SU-DHL-6 (cell line): Measurements from ENCODE around the gene KYAT1.

Source experiments
- H2AFZ ChIP-seq: fragments of 200-600 bp; sonication (generic); 2 replicates; pipeline ENCODE4 v1.6.1; 2014; ENCODE audit warnings: low read depth, mild to moderate bottlenecking, moderate library complexity, mixed read lengths, antibody characterized with exemption, low read length; ENCODE audit not compliant: severe bottlenecking
- H3F3A ChIP-seq: fragments of 200-600 bp; shearing (Covaris generic); 2 replicates; pipeline ENCODE4 v1.6.0; 2016; ENCODE audit warnings: antibody characterized with exemption, mild to moderate bottlenecking; ENCODE audit not compliant: insufficient read depth
- H3K27ac ChIP-seq: fragments of 200-600 bp; sonication (generic); 2 replicates; pipeline ENCODE4 v1.5.1; 2016; ENCODE audit warnings: low read depth, mild to moderate bottlenecking, low read length, moderate library complexity, mixed read lengths
- H3K27me3 ChIP-seq: fragments of 200-600 bp; sonication (generic), shearing (Covaris generic); 2 replicates; pipeline ENCODE4 v1.6.0; 2014; ENCODE audit warnings: mild to moderate bottlenecking, low read length
- H3K36me3 ChIP-seq: fragments of 200-600 bp; sonication (generic); 2 replicates; pipeline ENCODE4 v1.6.1; 2014; ENCODE audit warnings: mild to moderate bottlenecking, low read length, mixed read lengths
- H3K4me2 ChIP-seq: fragments of 300-600, 200-600 bp; shearing (Covaris generic), sonication (generic); 2 replicates; pipeline ENCODE4 v1.6.0; 2014; ENCODE audit warnings: low read length, low read depth, mild to moderate bottlenecking; ENCODE audit not compliant: poor library complexity, severe bottlenecking
- H3K4me3 ChIP-seq: fragments of 200-600 bp; sonication (generic); 2 replicates; pipeline ENCODE4 v1.5.1; 2014; ENCODE audit warnings: antibody characterized with exemption, low read length, mild to moderate bottlenecking, mixed read lengths; ENCODE audit not compliant: insufficient read depth, poor library complexity, severe bottlenecking
- H3K79me2 ChIP-seq: fragments of 200-600 bp; sonication (generic); 2 replicates; pipeline ENCODE4 v1.6.1; 2014; ENCODE audit warnings: mild to moderate bottlenecking, low read length, moderate library complexity; ENCODE audit not compliant: insufficient read depth
- H3K9ac ChIP-seq: fragments of 200-600 bp; sonication (generic); 2 replicates; pipeline ENCODE4 v1.7.0; 2014; ENCODE audit warnings: mild to moderate bottlenecking, low read length
- H3K9me2 ChIP-seq: fragments of 200-600 bp; sonication (generic); replicated peaks from 2 replicates; pipeline ENCODE4 v1.6.1; 2014; ENCODE audit warnings: low read length; ENCODE audit not compliant: insufficient read depth
- H3K9me3 ChIP-seq: fragments of 200-600 bp; sonication (generic); 2 replicates; pipeline ENCODE4 v1.6.1; 2014; ENCODE audit warnings: low read length, mixed read lengths; ENCODE audit not compliant: insufficient read depth
- H4K20me1 ChIP-seq: fragments of 200-600 bp; sonication (generic); 2 replicates; pipeline ENCODE4 v1.6.1; 2014; ENCODE audit warnings: low read depth, mild to moderate bottlenecking, antibody characterized with exemption, low read length, moderate library complexity, mixed read lengths
- CTCF ChIP-seq: fragments of 200-600 bp; sonication (generic); IDR thresholded peaks from one replicate; pipeline ENCODE4 v1.5.1; 2017; ENCODE audit warnings: antibody characterized with exemption, mild to moderate bottlenecking, low read length, moderate library complexity; ENCODE audit not compliant: insufficient read depth, poor library complexity, severe bottlenecking
- EZH2phosphoT487 ChIP-seq: fragments of 200-600 bp; sonication (generic), shearing (Covaris generic); conservative IDR thresholded peaks from 2 replicates; pipeline ENCODE4 v1.6.1; 2018; ENCODE audit warnings: mild to moderate bottlenecking, antibody characterized with exemption, low read length, moderate library complexity, mixed read lengths

The KYAT1 gene

DNA sequence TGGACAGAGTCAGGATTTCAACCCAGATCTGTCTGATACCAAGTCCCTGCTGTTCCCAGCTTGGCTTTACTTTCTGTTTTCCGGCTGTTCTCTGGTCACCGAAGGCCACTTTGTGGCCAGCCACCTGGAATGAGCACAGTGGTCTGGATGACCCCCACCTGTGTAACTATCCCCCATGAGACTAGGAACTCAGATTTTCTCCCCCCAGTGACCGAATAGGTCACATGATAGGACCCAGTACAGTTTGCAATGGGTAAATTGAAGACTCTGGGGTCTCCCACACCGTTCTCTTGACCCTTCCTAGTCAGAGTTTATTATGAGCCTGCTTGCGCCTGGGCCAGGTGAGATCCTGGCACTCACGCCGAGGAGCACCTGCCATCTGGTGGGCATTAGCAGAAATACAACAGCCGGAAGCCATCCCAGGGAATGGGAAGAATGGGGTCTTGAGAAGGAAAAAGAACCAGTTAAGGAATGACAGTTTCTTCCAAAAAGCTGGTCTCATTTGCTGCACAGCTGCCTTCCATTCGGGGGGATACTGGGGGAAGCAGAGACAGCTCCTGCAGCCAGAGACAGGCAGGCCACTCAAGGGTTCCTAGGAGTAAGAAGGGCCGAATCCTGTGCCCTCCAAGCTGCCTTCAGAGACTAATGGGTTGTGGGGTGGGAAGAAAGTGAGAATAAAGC is 46.1 kb upstream of the KYAT1 start:
- Histone ChIP-seq H3K4me3 (no peak overlapping the region), H2AFZ (peak overlapping the region; percentile 28), H3K4me2 (no peak overlapping the region), H4K20me1 (no peaks in the 10 kb centered on the region), H3K79me2 (no peaks in the 10 kb centered on the region), H3K27ac (no peak overlapping the region), H3K9me2 (no peaks in the 10 kb centered on the region), H3K9ac (peak overlapping the region; percentile 15; the same call in 1 of the 2 replicates), H3K36me3 (no peaks in the 10 kb centered on the region), H3K9me3 (no peaks in the 10 kb centered on the region), H3F3A (peaks cover 6% of the 10 kb centered on the region; the same call in 1 of the 2 replicates), H3K27me3 (no peaks in the 10 kb centered on the region)
- TF ChIP-seq EZH2phosphoT487 (no peak), CTCF (peak; percentile 88)

DNA sequence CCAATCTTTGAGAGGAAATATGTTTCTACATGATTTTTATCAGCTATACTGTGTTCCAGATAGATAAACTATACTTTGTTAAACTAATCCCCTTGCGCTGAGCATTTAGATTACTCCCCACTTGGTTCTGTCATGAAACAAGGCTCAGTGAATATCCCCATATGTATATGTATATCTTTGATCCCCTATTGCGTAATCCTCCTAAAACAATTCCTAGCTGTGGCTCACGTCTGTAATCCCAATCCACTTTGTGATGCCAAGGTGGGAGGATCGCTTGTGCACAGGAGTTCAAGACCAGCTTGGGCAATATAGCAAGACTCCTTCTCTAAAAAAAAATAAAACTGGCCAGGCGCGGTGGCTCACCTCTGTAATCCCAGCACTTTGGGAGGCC is 41.7 kb upstream of the KYAT1 start:
- H3K9ac ChIP-seq = no peak overlapping the region
- no peaks in the 10 kb centered on the region for H3K9me3 ChIP-seq
- no peak overlapping the region for H3K4me2 ChIP-seq
- no peak overlapping the region for H3K4me3 ChIP-seq
- H3K79me2 ChIP-seq = no peaks in the 10 kb centered on the region
- H3K27me3 ChIP-seq = no peaks in the 10 kb centered on the region
- H3F3A ChIP-seq = peaks cover 35% of the 10 kb centered on the region
- H3K9me2 ChIP-seq = no peaks in the 10 kb centered on the region
- TF ChIP-seq EZH2phosphoT487 = no peak
- TF ChIP-seq CTCF = no peak
- H4K20me1 ChIP-seq = no peaks in the 10 kb centered on the region
- H3K36me3 ChIP-seq = no peaks in the 10 kb centered on the region
- no peak overlapping the region for H2AFZ ChIP-seq
- H3K27ac ChIP-seq = no peak overlapping the region

DNA sequence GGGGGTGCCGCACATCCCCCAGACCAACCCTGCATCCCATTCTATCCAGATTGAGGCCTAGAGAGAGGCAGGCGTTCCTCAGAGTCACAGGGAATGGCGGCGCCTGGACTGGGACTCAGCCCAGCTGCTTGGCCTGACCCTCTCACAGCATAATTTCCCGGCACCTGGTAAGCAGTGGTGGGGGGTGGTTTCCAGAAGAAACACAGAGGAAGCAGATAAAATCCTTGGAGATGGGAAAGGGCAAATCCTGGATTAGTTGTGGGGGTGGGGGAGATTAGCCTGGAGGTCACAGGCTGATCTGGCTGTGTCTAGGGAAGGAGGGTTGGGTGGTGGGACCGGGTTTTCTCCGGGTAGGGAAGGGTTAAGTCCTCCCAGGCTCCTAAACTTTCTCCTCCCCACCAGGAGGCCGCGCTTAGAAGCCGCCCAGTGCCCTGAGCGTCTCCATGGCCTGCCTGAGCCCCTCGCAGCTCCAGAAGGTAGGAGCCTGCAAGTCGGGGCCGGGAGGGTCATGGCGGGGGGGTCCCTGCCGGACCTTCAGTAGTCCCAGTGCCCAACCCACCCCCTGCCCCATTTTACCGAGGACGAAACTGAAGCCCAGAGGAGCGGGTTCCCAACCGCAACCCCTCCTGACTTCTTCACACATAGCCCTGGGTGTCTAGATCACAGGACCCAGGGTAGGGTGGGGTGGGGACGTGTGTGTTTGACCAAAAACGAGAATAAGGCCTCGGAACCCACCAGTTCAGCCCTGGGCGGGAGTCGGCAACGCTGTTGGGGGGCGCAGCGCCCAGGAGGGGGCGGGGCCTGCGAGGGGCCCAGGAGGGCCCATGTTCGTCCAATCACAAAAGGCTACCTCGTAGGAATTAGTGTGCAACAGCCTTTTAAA is 40.4 kb upstream of the KYAT1 start:
- Histone ChIP-seq H3F3A (peaks cover 41% of the 10 kb centered on the region), H4K20me1 (no peaks in the 10 kb centered on the region), H2AFZ (peak overlapping the region; percentile 5), H3K9ac (peak overlapping the region; percentile 95), H3K36me3 (no peaks in the 10 kb centered on the region), H3K27me3 (no peaks in the 10 kb centered on the region), H3K9me2 (no peaks in the 10 kb centered on the region), H3K27ac (peak overlapping the region; percentile 97), H3K4me2 (peak overlapping the region; percentile 96), H3K79me2 (no peaks in the 10 kb centered on the region), H3K4me3 (peak overlapping the region; percentile 75), H3K9me3 (no peaks in the 10 kb centered on the region)
- TF ChIP-seq CTCF (no peak), EZH2phosphoT487 (no peak)
